MM.1S (cell line): ENCODE data around the gene UBE2QL1.

Source experiments
- CTCF ChIP-seq: fragments of 300-600 bp; sonication (generic); IDR thresholded peaks from 2 replicates; pipeline ENCODE4 v1.5.1; 2016; ENCODE audit warnings: antibody characterized with exemption, low read length, mixed read lengths
- EZH2 ChIP-seq: fragments of 300-600 bp; sonication (generic); optimal IDR thresholded peaks from 2 replicates; pipeline ENCODE3; 2017; ENCODE audit warnings: low read depth, mild to moderate bottlenecking, antibody characterized with exemption, low read length, mixed read lengths

- TF ChIP-seq EZH2 = no peak
- TF ChIP-seq CTCF = no peak
These were observed 69.8 kb downstream of the UBE2QL1 start for GRCh38 chr5:6518298-6519057.
